GM23338 (cell line): Measurements from ENCODE around the gene CAMTA1. TPM values are rescaled to one million over a fixed set of nuclear protein-coding genes. Genes with fewer than 3 reads are reported as not detected.

ENCODE experiments used
- ATAC-seq: fragments of 200-7000 bp; cut with Tn5 transposase; 3 replicates; pipeline ENCODE4 v1.9.1; 2020
- DNase-seq: peaks from one replicate; pipeline ENCODE4 v3.0.0-alpha.2; 2015; ENCODE audit warnings: low spot score
- H2AFZ ChIP-seq: fragments of 200-600 bp; sonication (generic); 2 replicates; pipeline ENCODE4 v1.8.0; 2016; ENCODE audit warnings: antibody characterized with exemption, mild to moderate bottlenecking, moderate library complexity
- H3F3A ChIP-seq: fragments of 200-600 bp; sonication (generic); replicated peaks from 2 replicates; pipeline ENCODE4 v1.8.0; 2017; ENCODE audit warnings: antibody characterized with exemption, mixed run types, low read depth
- H3K27ac ChIP-seq: fragments of 200-600 bp; sonication (generic); 2 replicates; pipeline ENCODE4 v1.6.1; 2016; ENCODE audit warnings: low read depth
- H3K27me3 ChIP-seq: fragments of 200-600 bp; sonication (generic); 2 replicates; pipeline ENCODE4 v1.8.0; 2016; ENCODE audit warnings: mild to moderate bottlenecking, mixed run types, moderate library complexity; ENCODE audit not compliant: insufficient read depth
- H3K36me3 ChIP-seq: fragments of 200-600 bp; sonication (generic); 2 replicates; pipeline ENCODE4 v1.8.0; 2016; ENCODE audit warnings: mild to moderate bottlenecking; ENCODE audit not compliant: insufficient read depth
- H3K4me1 ChIP-seq: fragments of 200-600 bp; sonication (generic); 2 replicates; pipeline ENCODE4 v1.8.0; 2016; ENCODE audit warnings: mild to moderate bottlenecking, moderate library complexity; ENCODE audit not compliant: insufficient read depth
- H3K4me2 ChIP-seq: fragments of 200-600 bp; sonication (generic); 2 replicates; pipeline ENCODE4 v1.7.1; 2017; ENCODE audit warnings: mixed run types
- H3K4me3 ChIP-seq: fragments of 200-600 bp; sonication (generic); 2 replicates; pipeline ENCODE4 v1.6.1; 2016; ENCODE audit warnings: mixed run types
- H3K79me2 ChIP-seq: fragments of 200-600 bp; sonication (generic); replicated peaks from 2 replicates; pipeline ENCODE4 v1.8.0; 2017; ENCODE audit warnings: mild to moderate bottlenecking; ENCODE audit not compliant: insufficient read depth
- H3K9me2 ChIP-seq: fragments of 200-600 bp; sonication (generic); 2 replicates; pipeline ENCODE4 v1.8.0; 2017; ENCODE audit not compliant: insufficient read depth
- H4K20me1 ChIP-seq: fragments of 200-600 bp; sonication (generic); replicated peaks from 2 replicates; pipeline ENCODE4 v1.8.0; 2017; ENCODE audit warnings: mild to moderate bottlenecking; ENCODE audit not compliant: insufficient read depth
- H3K27ac Mint-ChIP-seq: 2 replicates; pipeline ENCODE4 v1.8.0; 2020; ENCODE audit warnings: inconsistent platforms, mild to moderate bottlenecking, moderate library complexity, mixed read lengths
- H3K27me3 Mint-ChIP-seq: 3 replicates; pipeline ENCODE4 v1.8.0; 2022; ENCODE audit warnings: low read depth, mild to moderate bottlenecking, moderate library complexity, mixed read lengths, inconsistent platforms; ENCODE audit not compliant: insufficient read depth, poor library complexity
- H3K36me3 Mint-ChIP-seq: 3 replicates; pipeline ENCODE4 v1.8.0; 2021; ENCODE audit warnings: low read depth, mild to moderate bottlenecking, inconsistent platforms, moderate library complexity, mixed read lengths
- H3K4me1 Mint-ChIP-seq: 3 replicates; pipeline ENCODE4 v1.8.0; 2020; ENCODE audit warnings: mild to moderate bottlenecking, inconsistent platforms, mixed read lengths
- H3K4me3 Mint-ChIP-seq: 3 replicates; pipeline ENCODE4 v1.8.0; 2021; ENCODE audit warnings: moderate library complexity, mild to moderate bottlenecking, inconsistent platforms, mixed read lengths
- H3K9me3 Mint-ChIP-seq: 3 replicates; pipeline ENCODE4 v1.8.0; 2020; ENCODE audit warnings: moderate library complexity, mild to moderate bottlenecking, inconsistent platforms, mixed read lengths
- CTCF ChIP-seq, 2 experiments: fragments of 200-600 bp in 1 of 2; sonication (generic) in 1 of 2; conservative IDR thresholded peaks; 2 replicates each; pipeline versions ENCODE4 v1.5.1 to v1.6.1; 2016 to 2017; ENCODE audit warnings: antibody characterized with exemption in 2 of 2, low read depth in 2 of 2, mild to moderate bottlenecking in 2 of 2, moderate library complexity in 1 of 2
- EZH2 ChIP-seq: fragments of 200-600 bp; sonication (generic); IDR thresholded peaks from one replicate; pipeline ENCODE4 v1.8.0; 2017; ENCODE audit warnings: antibody characterized with exemption, mild to moderate bottlenecking, low read depth; ENCODE audit not compliant: unreplicated experiment
- ZNF114 ChIP-seq: fragments of 250-450 bp; sonication (Bioruptor Pico); IDR thresholded peaks from 2 replicates; pipeline ENCODE4 v1.5.0; 2020; ENCODE audit warnings: mild to moderate bottlenecking, moderate library complexity
- polyA plus RNA-seq: library from polyadenylated mRNA; unstranded; fragments of >200 nt; fragmentation: Nextera tagmentation; extraction: Ambion mirVana; gene quantifications from 2 replicates; pipeline ENCODE4 v1.2.1, GENCODE V29; 2016
- total RNA-seq: library from RNA; depleted of rRNA; stranded (reverse); fragments of >200 nt; shearing (Covaris generic); gene quantifications from 2 replicates; pipeline ENCODE4 v1.2.3, GENCODE V29; 2014
- TF ChIP-seq, protein P1 (sequence below): IDR thresholded peaks from one replicate; pipeline ENCODE4 v1.6.1; 2018; ENCODE audit warnings: antibody characterized with exemption; ENCODE audit not compliant: unreplicated experiment
- TF ChIP-seq, protein P2 (sequence below): fragments of 250-450 bp; sonication (Bioruptor Pico); IDR thresholded peaks from 2 replicates; pipeline ENCODE4 v1.5.0; 2020; ENCODE audit warnings: mild to moderate bottlenecking, moderate library complexity

CAMTA1 gene
- total and polyA plus RNA-seq, 2 experiments from 2014 or later = 115 to 519 TPM

- Histone ChIP-seq H3K9me2 (no peaks in the 10 kb centered on the region), H3K4me3 (no peak overlapping the region), H3F3A (no peaks in the 10 kb centered on the region), H3K79me2 (no peaks in the 10 kb centered on the region), H3K27me3 (no peaks in the 10 kb centered on the region), H3K27ac (no peak overlapping the region), H3K4me2 (no peak overlapping the region), H4K20me1 (no peaks in the 10 kb centered on the region), H3K4me1 (no peaks in the 10 kb centered on the region), H3K36me3 (0 out of 2 replicates have a peak, but pooled peaks cover 3% of the 10 kb centered on the region), H2AFZ (no peak overlapping the region)
- no peaks in the 10 kb centered on the region for H3K27me3 Mint-ChIP-seq
- H3K4me1 Mint-ChIP-seq = no peaks in the 10 kb centered on the region
- peaks cover 6% of the 10 kb centered on the region for H3K9me3 Mint-ChIP-seq
- TF ChIP-seq ZNF114 (no peak), CTCF (conservative IDR thresholded peaks at IDR 0.05; ENCODE audit: low read depth in 2 of 2) (peak; percentile 23 to 30)
- no peak overlapping the region for H3K27ac Mint-ChIP-seq
- 0 out of 3 replicates have a peak, but pooled peaks cover 4% of the 10 kb centered on the region for H3K36me3 Mint-ChIP-seq
- ATAC-seq (peak; percentile 99), DNase-seq (peak; percentile 58)
- H3K4me3 Mint-ChIP-seq = no peak overlapping the region
These were observed 299.1 kb downstream of the CAMTA1 start for GRCh38 chr1:7084232-7084894.

GRCh38 chr1:7085521-7085920 lies 300.3 kb downstream of the CAMTA1 start:
- Histone ChIP-seq H3K4me3 (no peak overlapping the region), H3K36me3 (0 out of 2 replicates have a peak, but pooled peaks cover under 1% of the 10 kb centered on the region), H3K79me2 (no peaks in the 10 kb centered on the region), H3K27ac (no peak overlapping the region), H3F3A (no peaks in the 10 kb centered on the region), H3K4me2 (no peak overlapping the region), H2AFZ (no peak overlapping the region), H3K27me3 (no peaks in the 10 kb centered on the region), H4K20me1 (no peaks in the 10 kb centered on the region), H3K4me1 (no peaks in the 10 kb centered on the region), H3K9me2 (no peaks in the 10 kb centered on the region)
- Mint-ChIP-seq H3K27ac (no peak overlapping the region), H3K36me3 (no peaks in the 10 kb centered on the region), H3K9me3 (no peaks in the 10 kb centered on the region), H3K4me3 (no peak overlapping the region), H3K4me1 (no peaks in the 10 kb centered on the region), H3K27me3 (no peaks in the 10 kb centered on the region)
- ATAC-seq (no peak), DNase-seq (no peak)
- TF ChIP-seq EZH2 = no peak
- TF ChIP-seq, protein P1, sequence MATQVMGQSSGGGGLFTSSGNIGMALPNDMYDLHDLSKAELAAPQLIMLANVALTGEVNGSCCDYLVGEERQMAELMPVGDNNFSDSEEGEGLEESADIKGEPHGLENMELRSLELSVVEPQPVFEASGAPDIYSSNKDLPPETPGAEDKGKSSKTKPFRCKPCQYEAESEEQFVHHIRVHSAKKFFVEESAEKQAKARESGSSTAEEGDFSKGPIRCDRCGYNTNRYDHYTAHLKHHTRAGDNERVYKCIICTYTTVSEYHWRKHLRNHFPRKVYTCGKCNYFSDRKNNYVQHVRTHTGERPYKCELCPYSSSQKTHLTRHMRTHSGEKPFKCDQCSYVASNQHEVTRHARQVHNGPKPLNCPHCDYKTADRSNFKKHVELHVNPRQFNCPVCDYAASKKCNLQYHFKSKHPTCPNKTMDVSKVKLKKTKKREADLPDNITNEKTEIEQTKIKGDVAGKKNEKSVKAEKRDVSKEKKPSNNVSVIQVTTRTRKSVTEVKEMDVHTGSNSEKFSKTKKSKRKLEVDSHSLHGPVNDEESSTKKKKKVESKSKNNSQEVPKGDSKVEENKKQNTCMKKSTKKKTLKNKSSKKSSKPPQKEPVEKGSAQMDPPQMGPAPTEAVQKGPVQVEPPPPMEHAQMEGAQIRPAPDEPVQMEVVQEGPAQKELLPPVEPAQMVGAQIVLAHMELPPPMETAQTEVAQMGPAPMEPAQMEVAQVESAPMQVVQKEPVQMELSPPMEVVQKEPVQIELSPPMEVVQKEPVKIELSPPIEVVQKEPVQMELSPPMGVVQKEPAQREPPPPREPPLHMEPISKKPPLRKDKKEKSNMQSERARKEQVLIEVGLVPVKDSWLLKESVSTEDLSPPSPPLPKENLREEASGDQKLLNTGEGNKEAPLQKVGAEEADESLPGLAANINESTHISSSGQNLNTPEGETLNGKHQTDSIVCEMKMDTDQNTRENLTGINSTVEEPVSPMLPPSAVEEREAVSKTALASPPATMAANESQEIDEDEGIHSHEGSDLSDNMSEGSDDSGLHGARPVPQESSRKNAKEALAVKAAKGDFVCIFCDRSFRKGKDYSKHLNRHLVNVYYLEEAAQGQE = no peak
- TF ChIP-seq, protein P2, sequence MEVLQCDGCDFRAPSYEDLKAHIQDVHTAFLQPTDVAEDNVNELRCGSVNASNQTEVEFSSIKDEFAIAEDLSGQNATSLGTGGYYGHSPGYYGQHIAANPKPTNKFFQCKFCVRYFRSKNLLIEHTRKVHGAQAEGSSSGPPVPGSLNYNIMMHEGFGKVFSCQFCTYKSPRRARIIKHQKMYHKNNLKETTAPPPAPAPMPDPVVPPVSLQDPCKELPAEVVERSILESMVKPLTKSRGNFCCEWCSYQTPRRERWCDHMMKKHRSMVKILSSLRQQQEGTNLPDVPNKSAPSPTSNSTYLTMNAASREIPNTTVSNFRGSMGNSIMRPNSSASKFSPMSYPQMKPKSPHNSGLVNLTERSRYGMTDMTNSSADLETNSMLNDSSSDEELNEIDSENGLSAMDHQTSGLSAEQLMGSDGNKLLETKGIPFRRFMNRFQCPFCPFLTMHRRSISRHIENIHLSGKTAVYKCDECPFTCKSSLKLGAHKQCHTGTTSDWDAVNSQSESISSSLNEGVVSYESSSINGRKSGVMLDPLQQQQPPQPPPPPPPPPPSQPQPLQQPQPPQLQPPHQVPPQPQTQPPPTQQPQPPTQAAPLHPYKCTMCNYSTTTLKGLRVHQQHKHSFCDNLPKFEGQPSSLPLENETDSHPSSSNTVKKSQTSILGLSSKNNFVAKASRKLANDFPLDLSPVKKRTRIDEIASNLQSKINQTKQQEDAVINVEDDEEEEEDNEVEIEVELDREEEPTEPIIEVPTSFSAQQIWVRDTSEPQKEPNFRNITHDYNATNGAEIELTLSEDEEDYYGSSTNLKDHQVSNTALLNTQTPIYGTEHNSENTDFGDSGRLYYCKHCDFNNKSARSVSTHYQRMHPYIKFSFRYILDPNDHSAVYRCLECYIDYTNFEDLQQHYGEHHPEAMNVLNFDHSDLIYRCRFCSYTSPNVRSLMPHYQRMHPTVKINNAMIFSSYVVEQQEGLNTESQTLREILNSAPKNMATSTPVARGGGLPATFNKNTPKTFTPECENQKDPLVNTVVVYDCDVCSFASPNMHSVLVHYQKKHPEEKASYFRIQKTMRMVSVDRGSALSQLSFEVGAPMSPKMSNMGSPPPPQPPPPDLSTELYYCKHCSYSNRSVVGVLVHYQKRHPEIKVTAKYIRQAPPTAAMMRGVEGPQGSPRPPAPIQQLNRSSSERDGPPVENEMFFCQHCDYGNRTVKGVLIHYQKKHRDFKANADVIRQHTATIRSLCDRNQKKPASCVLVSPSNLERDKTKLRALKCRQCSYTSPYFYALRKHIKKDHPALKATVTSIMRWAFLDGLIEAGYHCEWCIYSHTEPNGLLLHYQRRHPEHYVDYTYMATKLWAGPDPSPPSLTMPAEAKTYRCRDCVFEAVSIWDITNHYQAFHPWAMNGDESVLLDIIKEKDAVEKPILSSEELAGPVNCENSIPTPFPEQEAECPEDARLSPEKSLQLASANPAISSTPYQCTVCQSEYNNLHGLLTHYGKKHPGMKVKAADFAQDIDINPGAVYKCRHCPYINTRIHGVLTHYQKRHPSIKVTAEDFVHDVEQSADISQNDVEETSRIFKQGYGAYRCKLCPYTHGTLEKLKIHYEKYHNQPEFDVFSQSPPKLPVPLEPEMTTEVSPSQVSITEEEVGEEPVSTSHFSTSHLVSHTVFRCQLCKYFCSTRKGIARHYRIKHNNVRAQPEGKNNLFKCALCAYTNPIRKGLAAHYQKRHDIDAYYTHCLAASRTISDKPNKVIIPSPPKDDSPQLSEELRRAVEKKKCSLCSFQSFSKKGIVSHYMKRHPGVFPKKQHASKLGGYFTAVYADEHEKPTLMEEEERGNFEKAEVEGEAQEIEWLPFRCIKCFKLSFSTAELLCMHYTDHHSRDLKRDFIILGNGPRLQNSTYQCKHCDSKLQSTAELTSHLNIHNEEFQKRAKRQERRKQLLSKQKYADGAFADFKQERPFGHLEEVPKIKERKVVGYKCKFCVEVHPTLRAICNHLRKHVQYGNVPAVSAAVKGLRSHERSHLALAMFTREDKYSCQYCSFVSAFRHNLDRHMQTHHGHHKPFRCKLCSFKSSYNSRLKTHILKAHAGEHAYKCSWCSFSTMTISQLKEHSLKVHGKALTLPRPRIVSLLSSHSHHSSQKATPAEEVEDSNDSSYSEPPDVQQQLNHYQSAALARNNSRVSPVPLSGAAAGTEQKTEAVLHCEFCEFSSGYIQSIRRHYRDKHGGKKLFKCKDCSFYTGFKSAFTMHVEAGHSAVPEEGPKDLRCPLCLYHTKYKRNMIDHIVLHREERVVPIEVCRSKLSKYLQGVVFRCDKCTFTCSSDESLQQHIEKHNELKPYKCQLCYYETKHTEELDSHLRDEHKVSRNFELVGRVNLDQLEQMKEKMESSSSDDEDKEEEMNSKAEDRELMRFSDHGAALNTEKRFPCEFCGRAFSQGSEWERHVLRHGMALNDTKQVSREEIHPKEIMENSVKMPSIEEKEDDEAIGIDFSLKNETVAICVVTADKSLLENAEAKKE = no peak
- TF ChIP-seq CTCF (conservative IDR thresholded peaks at IDR 0.05; ENCODE audit: low read depth in 2 of 2) = no peak
